GF-D8 (cell line): ENCODE results near the gene TRMT10B.
"Not testable (repeated sequence)": the region's sequence is repeated elsewhere in the genome, so short reads cannot be mapped to it uniquely, and the experiment has no call there.

Experiments used
- DNase-seq: peaks from one replicate; lab custom pipeline; 2025; lab: John Stamatoyannopoulos, UW

Gene TRMT10B

GRCh38 chr9:37801287-37801850 lies 47.8 kb downstream of the TRMT10B start:
- no peak for DNase-seq

GRCh38 chr9:37801959-37802711 lies 48.5 kb downstream of the TRMT10B start:
- DNase-seq = no peak

DNA sequence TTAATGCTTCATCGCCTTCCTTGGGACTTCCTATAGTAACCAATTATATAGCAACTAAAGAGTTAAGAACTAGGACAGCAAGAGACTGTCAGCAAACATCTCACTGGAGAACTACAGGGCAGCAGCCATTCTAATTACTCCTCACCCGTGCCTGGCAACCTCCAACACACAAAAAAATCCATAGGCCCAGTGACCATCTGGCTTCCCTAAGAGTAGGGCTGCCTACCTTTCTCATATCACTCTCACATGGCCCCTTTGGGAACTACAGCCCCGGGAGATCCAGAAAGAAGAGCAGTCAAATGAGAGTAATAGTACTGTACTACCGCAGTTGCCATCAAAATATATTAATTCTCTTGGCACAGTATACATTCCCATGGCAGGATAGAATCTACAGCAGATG lies 52.7 kb downstream of the TRMT10B start:
- DNase-seq = no peak

- not testable (repeated sequence) for DNase-seq
Observed at GRCh38 chr9:37809676-37810075, 56.1 kb downstream of the TRMT10B start.

GRCh38 chr9:37811906-37812476 lies 58.4 kb downstream of the TRMT10B start:
- DNase-seq = no peak

DNA sequence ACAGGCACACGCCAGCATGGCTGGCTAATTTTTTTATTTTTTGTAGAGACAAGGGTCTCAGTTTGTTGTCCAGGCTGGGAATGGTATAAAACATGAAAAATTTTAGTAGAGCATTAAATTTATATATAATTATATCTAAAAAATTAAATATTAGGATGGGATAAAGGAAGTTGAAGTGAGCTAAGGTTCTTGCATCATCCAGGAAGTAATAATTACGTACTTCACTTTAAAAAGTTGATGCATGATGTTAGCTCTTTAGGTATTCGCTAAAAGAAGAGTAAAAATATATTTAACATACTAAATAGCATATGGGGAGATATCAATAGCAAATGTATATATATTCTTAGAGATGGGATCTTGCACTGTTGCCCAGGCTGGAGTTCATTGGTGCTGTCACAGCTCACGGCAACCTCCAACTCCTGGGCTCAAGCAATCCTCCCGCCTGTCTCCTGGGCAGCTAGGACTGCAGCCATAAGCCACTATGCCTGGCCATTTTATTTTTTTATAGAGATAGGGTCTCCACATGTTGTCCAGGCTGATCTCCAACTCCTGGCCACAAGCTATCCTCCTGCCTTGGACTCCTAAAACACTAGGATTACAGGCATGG lies 59.3 kb downstream of the TRMT10B start:
- no peak for DNase-seq

DNA sequence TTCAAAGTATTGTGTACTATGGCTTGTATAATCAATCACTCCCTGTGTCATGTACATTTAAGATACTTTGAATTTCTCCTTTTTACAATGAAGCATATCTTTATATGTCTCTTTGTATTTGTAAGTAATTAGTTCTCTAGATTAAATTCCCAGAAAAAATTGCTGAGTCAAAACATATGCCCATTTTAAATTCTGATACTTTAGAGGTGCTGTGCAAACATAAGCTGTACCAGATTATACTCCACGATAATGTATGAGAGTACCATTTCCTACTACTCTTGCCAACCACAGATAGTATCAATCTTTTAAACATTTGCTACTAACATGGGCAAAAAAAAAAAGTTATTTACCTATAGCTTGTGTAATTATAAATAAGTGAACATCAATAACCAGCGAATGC lies 65.2 kb downstream of the TRMT10B start:
- no peak for DNase-seq

DNA sequence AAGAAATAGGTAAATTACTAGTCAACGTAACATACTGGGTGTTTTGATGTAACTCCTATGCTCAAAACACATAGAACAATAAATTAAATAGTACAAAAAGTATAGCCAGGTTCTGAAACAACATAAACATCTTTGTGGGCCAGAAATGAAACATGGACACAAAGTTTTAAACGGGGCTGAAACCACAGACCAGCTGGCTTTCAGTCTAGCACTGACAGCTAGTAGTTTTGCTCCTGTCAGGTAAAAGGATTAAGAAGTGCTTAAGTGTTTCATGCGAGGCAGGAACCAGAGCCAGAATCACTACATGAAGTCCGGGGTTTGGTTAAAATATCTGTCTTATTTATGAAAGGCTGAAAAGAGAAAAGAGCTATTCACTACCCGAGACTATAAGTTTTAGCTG lies 66.5 kb downstream of the TRMT10B start:
- no peak for DNase-seq

DNA sequence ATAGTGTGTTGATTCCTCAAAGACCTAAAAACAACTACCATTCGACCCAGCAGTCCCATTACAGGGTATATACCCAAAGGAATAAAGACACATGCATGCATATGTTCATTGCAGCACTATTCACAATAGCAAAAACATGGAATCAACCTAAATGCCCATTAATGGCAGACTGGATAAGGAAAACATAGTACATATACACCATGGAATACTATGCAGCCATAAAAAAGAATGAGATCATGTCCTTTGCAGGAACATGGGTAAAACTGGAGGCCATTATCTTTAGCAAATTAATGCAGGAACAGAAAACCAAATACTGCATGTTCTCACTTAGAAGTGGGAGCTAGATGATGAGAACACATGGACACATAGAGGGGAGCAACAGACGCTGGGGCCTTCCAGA lies 71.6 kb downstream of the TRMT10B start:
- DNase-seq = not testable (repeated sequence)

- no peak for DNase-seq
Observed at GRCh38 chr9:37827483-37828165, 74.0 kb downstream of the TRMT10B start.
